GM10266 (cell line): Measurements from ENCODE around the gene BTG3.

Experiments
- DNase-seq: peaks from one replicate; pipeline ENCODE4 v3.0.0; 2012; ENCODE audit errors: extremely low spot score
- CTCF ChIP-seq: IDR thresholded peaks from 2 replicates; pipeline ENCODE4 v1.5.1; 2012; ENCODE audit warnings: mild to moderate bottlenecking, low read depth; ENCODE audit not compliant: control insufficient read depth, insufficient read depth; ENCODE audit errors: missing control alignments

The BTG3 gene

GRCh38 chr21:17577701-17578100 is 35.0 kb downstream of the BTG3 start:
- DNase-seq: no peak
- TF ChIP-seq CTCF: no peak

GRCh38 chr21:17576080-17576835 is 36.4 kb downstream of the BTG3 start:
- no peak for TF ChIP-seq CTCF
- DNase-seq: no peak

- no peak for TF ChIP-seq CTCF
- DNase-seq: no peak
Measured at GRCh38 chr21:17575076-17575475, 37.6 kb downstream of the BTG3 start.

- DNase-seq: no peak
- no peak for TF ChIP-seq CTCF
Measured at GRCh38 chr21:17572431-17572830, 40.3 kb downstream of the BTG3 start.

- no peak for TF ChIP-seq CTCF
- no peak for DNase-seq
Measured at GRCh38 chr21:17570786-17571185, 41.9 kb downstream of the BTG3 start.

- DNase-seq: no peak
- TF ChIP-seq CTCF: no peak
Measured at GRCh38 chr21:17560377-17561025, 52.2 kb downstream of the BTG3 start.
